ENCODE data around the gene HDLBP.

The HDLBP gene

DNA sequence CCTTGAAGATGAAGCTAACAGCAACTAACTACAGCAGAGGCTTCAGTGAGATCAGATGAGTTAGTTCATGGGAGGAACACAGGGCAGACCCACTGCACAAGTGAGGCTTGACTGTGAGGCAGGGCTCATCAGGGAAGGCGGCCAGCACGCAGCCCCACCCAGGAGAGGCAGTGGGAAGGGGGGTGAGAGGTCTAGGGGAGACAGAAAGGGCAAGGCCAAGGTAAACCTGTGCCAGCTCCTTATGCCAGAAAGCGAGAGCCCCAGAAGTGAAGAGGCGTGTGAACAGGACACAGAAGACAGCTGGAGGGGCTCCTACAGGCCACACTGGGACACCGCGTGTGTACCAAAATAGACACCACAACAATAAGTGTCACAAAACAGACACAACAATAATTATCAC, 78.4 kb downstream of the HDLBP start:
- Histone ChIP-seq H3K27me3 (ENCODE audit: insufficient read depth, poor library complexity, severe bottlenecking) (no peaks in the 10 kb centered on the region), H3K27ac (replicated peaks) (no peak overlapping the region), H3K4me3 (replicated peaks; ENCODE audit: insufficient read depth, low read length) (no peak overlapping the region)
- TF ChIP-seq, protein P1, sequence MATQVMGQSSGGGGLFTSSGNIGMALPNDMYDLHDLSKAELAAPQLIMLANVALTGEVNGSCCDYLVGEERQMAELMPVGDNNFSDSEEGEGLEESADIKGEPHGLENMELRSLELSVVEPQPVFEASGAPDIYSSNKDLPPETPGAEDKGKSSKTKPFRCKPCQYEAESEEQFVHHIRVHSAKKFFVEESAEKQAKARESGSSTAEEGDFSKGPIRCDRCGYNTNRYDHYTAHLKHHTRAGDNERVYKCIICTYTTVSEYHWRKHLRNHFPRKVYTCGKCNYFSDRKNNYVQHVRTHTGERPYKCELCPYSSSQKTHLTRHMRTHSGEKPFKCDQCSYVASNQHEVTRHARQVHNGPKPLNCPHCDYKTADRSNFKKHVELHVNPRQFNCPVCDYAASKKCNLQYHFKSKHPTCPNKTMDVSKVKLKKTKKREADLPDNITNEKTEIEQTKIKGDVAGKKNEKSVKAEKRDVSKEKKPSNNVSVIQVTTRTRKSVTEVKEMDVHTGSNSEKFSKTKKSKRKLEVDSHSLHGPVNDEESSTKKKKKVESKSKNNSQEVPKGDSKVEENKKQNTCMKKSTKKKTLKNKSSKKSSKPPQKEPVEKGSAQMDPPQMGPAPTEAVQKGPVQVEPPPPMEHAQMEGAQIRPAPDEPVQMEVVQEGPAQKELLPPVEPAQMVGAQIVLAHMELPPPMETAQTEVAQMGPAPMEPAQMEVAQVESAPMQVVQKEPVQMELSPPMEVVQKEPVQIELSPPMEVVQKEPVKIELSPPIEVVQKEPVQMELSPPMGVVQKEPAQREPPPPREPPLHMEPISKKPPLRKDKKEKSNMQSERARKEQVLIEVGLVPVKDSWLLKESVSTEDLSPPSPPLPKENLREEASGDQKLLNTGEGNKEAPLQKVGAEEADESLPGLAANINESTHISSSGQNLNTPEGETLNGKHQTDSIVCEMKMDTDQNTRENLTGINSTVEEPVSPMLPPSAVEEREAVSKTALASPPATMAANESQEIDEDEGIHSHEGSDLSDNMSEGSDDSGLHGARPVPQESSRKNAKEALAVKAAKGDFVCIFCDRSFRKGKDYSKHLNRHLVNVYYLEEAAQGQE (IDR thresholded peaks at IDR 0.05; ENCODE audit: insufficient replicate concordance, low read depth) = no peak
- TF ChIP-seq SPI1 (IDR thresholded peaks at IDR 0.05; ENCODE audit: borderline replicate concordance, low read depth) (no peak), GABPA (IDR thresholded peaks at IDR 0.05; ENCODE audit: low read depth) (no peak), POLR2AphosphoS5 (IDR thresholded peaks at IDR 0.05; ENCODE audit: low read depth) (no peak)
- TF ChIP-seq, protein P2, sequence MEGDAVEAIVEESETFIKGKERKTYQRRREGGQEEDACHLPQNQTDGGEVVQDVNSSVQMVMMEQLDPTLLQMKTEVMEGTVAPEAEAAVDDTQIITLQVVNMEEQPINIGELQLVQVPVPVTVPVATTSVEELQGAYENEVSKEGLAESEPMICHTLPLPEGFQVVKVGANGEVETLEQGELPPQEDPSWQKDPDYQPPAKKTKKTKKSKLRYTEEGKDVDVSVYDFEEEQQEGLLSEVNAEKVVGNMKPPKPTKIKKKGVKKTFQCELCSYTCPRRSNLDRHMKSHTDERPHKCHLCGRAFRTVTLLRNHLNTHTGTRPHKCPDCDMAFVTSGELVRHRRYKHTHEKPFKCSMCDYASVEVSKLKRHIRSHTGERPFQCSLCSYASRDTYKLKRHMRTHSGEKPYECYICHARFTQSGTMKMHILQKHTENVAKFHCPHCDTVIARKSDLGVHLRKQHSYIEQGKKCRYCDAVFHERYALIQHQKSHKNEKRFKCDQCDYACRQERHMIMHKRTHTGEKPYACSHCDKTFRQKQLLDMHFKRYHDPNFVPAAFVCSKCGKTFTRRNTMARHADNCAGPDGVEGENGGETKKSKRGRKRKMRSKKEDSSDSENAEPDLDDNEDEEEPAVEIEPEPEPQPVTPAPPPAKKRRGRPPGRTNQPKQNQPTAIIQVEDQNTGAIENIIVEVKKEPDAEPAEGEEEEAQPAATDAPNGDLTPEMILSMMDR (IDR thresholded peaks at IDR 0.05; ENCODE audit: insufficient read depth, low read length) = no peak
- no peak for DNase-seq (ENCODE audit: low read depth in 1 of 2, low spot score in 1 of 2)

DNA sequence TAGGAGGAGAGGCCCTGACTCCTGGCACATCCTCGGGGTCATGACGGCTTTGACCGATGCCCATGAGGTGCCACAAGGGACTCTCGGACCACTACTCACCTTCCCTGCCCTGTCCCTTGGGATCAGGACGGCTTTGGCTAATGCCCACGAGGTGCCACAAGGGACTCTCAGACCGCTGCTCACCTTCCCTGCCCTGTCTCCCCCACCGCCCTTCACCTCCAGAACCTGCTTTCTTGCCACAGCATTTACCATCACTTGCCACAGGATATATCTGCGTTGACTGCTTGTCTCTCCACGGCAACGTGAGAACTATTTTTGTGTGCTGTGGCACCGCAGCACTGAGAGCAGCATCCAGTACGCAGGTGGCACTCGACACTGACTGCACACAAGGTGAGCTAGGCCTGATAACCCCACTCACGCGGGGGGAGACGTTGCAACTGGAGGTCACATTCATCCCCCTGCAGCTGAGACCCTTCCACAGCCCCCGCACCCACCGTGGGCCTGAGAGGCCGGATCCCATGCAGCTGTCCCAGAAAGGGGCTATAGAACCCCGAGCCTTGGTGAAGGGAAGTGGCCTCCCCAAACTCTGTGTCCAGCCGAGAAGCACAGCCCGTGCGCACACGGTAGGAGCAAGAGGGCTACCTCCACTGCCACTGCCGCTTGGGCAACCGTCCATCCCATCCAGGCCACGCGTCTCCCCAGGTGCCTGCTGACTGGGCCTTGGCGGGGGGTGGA, 79.4 kb downstream of the HDLBP start:
- Histone ChIP-seq H3K27me3 (ENCODE audit: insufficient read depth, poor library complexity, severe bottlenecking) (no peaks in the 10 kb centered on the region), H3K4me3 (replicated peaks; ENCODE audit: insufficient read depth, low read length) (no peak overlapping the region), H3K27ac (replicated peaks) (no peak overlapping the region)
- TF ChIP-seq GABPA (IDR thresholded peaks at IDR 0.05; ENCODE audit: low read depth) (no peak), POLR2AphosphoS5 (IDR thresholded peaks at IDR 0.05; ENCODE audit: low read depth) (no peak)
- TF ChIP-seq, protein P1 (IDR thresholded peaks at IDR 0.05; ENCODE audit: insufficient replicate concordance, low read depth) = no peak
- no peak for DNase-seq (ENCODE audit: low read depth in 1 of 2, low spot score in 1 of 2)

DNA sequence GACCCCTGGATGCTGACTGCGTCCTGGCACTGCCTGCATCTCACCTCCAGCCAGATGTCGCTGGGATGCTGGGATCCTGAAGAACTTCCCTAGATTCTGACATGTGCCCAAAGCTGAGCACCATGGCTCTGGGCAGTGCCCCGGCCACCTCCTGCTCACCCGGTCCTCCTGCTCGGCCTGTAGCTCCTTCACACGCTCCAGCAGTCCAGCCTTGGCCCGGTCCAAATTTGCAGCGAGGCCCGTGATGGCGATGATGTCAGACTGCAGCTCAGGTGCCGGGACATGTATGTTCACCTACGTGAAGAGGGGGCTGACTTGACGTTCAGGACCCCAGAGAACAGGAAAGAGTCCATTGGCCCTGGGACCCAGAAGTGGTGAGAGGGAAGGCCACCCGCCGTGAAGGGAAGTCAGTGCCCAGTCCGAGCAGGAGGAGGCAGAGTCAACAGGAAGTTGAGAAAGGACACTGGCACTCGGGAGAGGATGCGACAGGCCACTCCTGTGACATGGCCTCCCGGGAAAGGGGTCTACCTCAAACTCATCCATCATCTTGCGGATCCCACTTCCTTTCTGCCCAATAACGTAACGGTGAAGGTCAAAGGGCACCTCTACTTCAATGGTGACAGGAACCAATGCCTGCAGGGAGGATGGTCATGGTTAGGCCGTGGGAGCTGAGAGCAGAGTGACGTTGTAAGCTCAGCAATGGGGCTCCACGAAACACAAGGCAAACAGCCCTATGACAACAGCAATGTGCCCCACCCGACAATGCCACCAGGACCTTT, 80.3 kb downstream of the HDLBP start:
- no peak for DNase-seq (ENCODE audit: low read depth in 1 of 2, low spot score in 1 of 2)
- TF ChIP-seq GABPA (IDR thresholded peaks at IDR 0.05; ENCODE audit: low read depth) (no peak), SPI1 (IDR thresholded peaks at IDR 0.05; ENCODE audit: borderline replicate concordance, low read depth) (no peak), POLR2AphosphoS5 (IDR thresholded peaks at IDR 0.05; ENCODE audit: low read depth) (no peak; the same call in 1 of the 2 replicates)
- TF ChIP-seq, protein P2 (IDR thresholded peaks at IDR 0.05; ENCODE audit: insufficient read depth, low read length) = no peak
- TF ChIP-seq, protein P1 (IDR thresholded peaks at IDR 0.05; ENCODE audit: insufficient replicate concordance, low read depth) = no peak
- H3K4me3 ChIP-seq (replicated peaks; ENCODE audit: insufficient read depth, low read length) = no peak overlapping the region
- H3K27me3 ChIP-seq (ENCODE audit: insufficient read depth, poor library complexity, severe bottlenecking) = no peaks in the 10 kb centered on the region
- H3K27ac ChIP-seq (replicated peaks) = no peak overlapping the region

All from HL-60 (cell line).